ENCODE data around the gene POLR3B. TPM values are rescaled to one million over a fixed set of nuclear protein-coding genes. Genes with fewer than 3 reads are reported as not detected.

POLR3B gene
- total RNA-seq, 1 donor from 2014 or later, result 7.9 TPM

DNA sequence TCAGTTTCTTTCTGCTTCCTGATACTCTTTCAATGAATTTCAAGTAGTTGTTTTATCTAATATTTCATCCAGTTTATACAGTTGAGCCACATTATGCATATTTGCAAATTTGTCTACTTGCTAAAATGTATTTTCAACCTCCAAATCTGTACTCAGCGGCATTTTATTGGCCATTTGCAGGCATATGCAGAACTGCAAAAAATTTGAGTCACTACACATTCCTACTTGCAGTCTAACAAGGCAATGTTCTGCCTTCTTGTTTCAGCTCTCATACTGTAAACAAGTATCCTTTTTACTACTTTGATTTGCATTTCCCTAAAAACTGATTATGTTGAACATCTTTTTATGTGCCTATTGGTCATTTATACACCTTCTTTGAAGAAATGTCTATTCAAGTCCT, 55.0 kb downstream of the POLR3B start:
- DNase-seq (ENCODE audit: low spot score) (no peak), ATAC-seq (no peak)

DNA sequence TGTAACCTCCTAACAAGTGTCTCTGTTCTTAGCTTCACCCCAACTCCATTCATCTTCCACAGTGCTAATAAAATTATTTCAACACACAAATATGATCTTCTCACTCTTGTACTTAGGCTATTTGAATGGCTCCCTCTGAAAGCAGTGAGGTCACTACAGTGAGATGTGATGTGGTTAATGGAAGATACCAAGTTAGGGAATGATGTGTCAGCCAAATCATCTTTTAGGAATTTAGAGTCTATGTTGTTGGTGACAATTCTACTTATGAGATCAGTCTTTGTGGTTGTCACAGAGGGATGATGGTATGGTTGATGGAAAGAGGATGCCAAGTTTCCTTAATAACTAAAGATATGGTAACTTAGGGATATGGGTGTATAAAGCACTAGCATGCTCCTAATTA, 57.6 kb downstream of the POLR3B start:
- ATAC-seq, result no peak
- no peak for DNase-seq (ENCODE audit: low spot score)

DNA sequence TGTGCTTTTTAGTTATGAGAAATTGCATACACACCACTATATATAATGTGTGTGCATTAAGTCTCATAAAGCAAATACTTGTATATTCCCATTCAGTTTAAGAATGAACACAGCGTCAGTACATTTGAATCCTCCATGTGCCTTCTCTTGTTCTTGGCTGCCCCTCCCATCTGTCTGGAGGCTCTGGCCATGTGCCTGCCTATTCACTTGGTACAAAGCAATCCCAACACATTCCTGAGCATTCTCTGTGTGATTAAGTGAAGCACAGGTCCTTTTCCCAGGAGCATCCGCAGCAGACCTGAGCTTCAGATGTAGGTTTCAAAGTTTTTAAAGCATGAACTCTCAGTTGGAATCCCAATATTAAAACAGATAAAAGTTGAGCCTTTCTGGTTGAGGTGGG, 58.7 kb downstream of the POLR3B start:
- no peak for ATAC-seq
- DNase-seq (ENCODE audit: low spot score), result no peak

DNA sequence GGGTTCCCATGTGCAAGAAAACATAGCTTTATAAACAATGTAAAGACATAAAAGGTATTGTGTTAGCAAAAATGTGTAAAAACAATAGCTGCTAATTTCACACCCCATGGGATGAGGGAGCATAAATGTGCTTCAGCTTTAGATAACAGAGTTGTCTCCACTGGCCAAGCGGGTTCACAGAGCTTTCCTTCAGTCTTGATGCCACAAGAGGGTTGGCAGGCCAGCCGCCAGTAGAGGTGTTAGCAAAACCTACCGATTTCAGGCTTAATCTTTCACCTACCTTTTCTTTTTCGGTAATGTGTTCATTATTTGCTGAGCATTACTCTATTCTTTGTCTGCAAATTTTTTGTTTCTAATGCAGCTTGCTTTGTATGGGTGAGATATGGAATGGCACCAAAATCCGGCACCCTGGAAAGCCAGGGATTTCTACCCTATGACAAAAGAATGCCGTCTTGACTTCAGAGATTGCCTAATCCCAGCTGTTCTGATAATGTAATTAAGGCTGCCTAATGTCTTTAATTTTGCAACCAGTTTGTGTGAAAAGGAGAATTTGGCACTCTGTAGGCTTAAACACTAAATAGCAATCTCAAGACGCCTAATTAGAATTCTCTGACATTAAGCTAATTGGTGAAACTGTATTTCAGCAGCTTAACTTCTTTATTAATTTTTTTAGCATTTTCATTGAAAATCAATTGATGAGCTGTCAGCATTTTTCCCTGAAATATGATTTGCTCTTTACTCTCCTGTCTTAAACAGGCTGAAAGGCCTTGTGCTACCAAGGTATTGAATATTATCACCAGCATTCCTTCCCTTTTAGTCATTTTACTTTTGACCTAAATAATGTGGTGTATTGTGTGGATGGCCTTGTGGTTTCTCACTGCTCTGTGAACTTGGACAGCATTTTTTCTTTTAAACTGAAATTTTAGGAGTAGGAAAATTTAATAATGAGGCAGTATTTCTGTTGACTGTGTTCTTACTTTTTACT, 60.7 kb downstream of the POLR3B start:
- ATAC-seq, result no peak
- DNase-seq (ENCODE audit: low spot score), result no peak

DNA sequence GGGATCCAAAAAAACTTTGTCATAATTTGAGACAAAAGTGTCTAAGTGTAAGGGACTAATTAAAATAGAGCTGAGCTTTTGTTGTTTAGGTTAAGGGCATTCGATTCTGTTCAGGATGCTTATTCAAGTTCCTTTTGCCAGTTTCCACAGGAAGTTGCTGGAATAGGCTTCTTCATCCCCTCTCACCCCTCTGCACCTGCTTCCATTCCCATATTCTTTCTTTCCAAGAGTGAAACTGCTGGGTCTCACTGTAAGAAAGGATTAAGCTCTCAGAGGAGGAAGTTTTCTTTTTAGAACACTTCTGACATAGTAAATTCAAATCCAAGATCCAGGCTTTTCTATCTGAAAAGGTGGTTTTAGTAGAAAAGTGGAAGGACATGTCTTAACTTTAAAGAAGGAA, 61.4 kb downstream of the POLR3B start:
- no peak for ATAC-seq

DNA sequence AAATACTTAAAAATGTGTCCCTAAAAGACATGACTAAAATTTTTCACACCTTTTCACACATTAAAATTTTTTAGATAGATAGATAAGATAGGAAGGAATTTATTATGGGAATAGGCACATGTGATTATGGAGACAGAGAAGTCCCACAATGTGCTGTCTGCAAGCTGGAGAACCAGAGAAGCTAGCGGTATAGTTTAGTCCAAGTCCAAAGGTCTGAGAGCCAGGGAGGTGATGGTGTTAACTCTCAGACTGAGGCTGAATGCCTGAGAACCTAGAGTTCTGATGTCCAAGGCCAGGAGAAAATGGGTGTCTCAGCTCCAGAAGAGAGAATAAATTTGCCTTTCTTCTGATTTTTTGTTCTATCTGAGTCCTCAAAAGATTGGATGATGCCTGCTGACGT, 65.7 kb downstream of the POLR3B start:
- ATAC-seq, result no peak
- DNase-seq (ENCODE audit: low spot score), result no peak

More for the DNA sequence above, 61.4 kb downstream of the POLR3B start:
- no peak for DNase-seq (ENCODE audit: low spot score)

DNA sequence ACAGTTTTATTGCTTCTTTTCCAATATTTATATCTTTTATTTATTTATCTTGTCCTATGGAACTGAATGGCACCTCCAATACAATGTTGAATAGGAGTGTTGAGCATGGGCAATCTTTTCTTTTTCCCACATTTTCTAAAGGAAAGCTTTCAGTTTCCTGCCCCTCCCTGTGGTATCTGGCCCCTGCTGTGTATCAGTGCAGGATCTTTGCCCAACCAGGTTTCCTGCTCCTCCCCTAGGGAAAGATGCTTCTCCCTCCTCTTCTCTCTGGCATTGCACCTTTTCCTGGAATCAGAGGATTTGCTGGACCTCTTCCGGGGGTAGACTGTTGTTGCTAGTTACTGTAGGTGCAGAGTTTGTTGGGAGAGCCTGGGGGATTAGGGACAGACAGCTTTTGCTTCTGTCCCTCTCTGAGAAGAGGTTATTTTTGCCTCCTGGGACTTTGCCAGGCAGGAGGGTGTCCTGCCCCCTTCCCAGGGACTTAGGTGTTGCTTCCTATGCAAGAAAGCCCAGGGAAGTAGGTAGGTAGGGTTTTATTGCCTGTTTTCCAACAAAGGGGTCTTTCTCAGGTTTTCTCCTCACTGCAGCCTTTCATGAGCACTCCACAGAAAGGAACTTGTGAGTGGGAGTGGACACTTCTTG, 67.6 kb downstream of the POLR3B start:
- no peak for ATAC-seq
- no peak for DNase-seq (ENCODE audit: low spot score)

DNA sequence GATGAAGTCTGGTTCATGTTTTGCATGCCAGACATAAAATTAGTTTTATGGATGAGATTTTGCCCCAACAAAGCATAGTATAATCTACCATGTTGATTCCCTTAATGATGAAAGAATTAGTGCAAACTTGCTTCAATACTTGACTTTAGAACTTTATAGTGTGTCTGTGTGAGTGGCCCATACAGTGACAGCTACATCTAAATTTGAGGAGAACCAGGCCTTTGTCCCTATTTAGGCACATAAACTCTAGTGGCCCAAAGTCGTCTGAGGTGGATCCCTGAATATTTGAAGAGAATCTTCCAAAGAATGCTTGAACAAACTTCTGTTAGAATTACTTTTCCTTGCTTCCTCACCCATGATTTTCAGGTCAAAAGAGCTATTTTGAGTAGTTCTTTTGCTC, 70.4 kb downstream of the POLR3B start:
- no peak for ATAC-seq
- no peak for DNase-seq (ENCODE audit: low spot score)

DNA sequence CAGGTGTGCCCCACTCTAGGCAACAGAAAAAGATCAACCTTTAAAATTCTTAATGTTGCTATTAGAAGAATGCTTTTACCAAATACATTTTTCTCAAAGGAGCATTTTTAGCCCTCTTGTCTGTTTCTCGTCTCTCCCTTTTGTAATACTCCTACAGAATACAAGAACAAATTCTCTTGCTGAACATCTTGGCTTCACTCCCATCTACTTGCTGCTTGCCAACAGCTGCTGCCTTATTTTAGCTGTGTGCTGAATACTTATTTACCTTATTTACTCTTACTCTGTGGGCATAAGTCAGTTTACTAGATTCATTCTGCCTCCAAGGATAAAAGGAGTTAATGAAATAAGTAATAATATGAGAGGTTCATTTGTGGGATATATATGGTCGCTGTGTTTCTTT, 70.8 kb downstream of the POLR3B start:
- DNase-seq (ENCODE audit: low spot score) (peak; percentile 57), ATAC-seq (peak; percentile 73)

DNA sequence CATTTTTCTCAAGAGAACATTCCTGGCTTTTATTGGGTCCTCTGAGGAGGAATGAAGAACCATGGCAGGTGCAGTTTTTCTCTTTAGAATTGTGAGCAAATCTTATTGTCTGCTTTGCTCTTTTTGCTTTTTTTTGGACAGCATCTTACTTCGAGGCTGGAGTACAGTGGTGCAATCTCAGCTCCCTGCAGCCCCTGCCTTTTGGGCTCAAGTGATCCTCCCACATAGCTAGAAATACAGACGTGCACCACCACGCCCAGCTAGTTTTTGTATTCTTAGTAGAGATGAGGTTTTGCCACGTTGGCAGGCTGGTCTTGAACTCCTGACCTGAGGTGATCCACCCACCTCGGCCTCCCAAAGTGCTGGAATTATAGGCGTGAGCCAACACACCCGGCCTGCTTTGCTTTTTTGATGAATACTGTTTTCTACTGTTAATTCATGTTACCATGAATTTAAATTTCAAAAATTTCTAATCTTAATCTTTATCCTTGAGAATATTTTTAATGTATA, 71.5 kb downstream of the POLR3B start:
- DNase-seq (ENCODE audit: low spot score), result no peak
- no peak for ATAC-seq

DNA sequence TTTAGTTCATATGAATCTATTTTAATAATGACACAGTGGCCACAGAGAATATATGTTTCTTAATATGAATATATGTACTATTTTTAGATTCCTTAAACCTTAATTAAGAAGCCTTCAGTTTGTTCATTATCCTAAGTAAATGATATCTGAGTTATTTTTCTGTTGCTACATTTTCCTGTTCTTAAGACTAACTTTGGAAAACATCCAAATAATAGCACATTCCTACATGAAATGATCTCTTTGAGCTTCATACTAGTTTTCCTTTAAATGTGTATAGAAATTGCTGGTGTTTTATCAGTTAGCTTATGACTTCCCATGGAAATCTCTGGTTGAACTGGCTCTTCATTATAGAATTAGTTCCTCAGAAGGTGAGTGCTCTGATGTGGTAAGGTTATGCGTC, 72.1 kb downstream of the POLR3B start:
- ATAC-seq (no peak), DNase-seq (ENCODE audit: low spot score) (no peak)

DNA sequence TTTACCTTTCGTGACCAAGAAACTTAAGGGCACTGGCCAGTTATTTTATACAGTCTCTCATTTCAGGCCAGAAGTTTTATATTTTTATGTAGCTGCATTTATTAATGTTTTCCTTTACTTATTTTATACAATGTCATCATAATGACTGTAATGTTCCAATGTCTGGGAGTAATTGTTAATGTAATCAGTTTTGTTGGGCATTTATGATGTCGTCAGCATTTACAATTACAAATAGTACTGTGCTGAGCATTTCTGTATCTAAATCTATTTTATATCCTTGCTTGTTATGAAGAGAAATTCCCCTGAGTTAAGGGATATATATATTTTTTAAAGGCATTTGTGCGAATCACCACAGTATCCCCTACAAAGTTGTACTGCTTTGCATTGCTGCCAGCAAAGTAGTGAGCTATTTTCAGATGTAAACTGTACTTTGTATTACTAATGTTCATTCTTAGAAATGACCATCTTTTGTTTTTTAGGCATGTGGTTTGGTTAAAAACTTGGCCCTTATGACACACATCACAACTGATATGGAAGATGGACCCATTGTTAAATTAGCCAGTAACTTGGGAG, 74.4 kb downstream of the POLR3B start:
- DNase-seq (ENCODE audit: low spot score), result no peak
- ATAC-seq, result no peak

DNA sequence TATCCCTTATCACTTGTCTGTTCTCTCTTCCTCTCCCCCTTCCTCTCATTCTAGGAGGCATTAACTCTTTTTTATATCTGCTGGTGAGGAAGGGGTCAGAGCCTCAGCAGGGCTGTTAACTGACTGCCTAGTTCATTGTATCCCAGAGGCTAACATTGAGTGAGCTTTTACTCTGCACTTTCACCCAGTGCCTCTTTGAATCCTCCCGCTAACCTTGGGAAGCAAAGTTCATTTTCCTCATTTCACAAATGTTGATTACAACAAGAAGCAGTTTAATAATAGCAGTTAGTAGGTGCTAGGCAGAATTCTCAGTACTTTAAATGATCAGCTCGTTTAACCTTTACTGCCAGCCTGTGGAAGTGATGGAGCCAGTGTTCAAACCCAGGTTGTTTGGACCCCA, 75.5 kb downstream of the POLR3B start:
- DNase-seq (ENCODE audit: low spot score) (peak; percentile 51), ATAC-seq (peak; percentile 93)

DNA sequence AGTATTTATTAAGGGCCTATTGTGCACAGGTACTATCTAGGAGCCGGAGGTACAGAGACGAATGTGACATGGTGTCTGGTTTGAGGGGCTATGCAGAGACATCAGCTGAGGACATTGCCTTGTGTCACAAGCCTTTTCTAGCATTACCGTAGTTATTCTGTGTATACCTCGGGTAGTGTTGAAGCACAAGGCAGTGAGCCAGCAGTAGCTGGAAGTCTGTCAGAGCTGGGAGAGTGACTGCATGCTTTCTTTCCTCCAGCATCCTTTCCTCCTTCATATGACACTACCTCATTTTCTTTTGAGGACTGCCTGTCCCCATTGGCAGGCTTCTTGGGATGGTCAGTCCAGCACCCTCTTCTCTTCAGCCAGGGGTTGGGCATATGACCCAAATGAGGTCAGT, 77.0 kb downstream of the POLR3B start:
- no peak for DNase-seq (ENCODE audit: low spot score)
- ATAC-seq, result no peak

DNA sequence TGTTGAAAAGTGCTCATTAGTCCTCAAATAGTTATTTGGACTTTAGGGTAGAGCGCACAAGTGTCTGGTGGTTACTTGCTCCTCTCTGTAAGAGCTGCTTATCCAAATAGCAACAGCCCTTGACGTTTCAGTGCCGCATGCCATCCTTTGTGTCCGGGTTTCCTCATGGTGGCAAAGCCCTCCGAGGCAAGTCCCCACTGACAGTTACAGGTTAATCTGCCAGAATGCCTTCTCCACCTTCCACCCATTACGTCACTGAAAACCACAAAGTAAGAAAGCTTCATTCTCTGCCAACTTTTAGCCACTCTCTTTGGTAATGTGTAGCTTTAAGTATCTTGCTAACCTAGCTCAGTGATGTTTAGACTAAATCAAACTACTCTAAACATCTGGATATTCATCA, 78.6 kb downstream of the POLR3B start:
- DNase-seq (ENCODE audit: low spot score), result no peak
- no peak for ATAC-seq

DNA sequence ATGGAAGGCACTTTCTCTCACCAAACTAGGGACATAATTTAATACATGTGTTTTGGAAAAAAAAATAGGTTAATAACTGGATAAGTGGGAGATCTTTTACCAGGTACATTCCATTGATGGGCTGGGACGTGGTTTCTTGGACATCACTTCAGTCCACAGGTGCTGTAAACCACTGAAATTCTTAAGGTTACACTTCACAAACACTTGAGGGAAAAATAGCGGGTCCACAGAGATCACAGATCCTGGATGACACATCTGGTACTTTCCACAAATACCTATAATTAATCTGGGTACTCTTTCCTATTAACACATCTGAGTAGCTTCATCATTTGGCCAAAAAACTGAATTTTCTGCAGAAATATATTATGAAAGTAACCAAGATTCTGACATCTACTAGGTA, 85.0 kb downstream of the POLR3B start:
- ATAC-seq, result no peak
- no peak for DNase-seq (ENCODE audit: low spot score)

DNA sequence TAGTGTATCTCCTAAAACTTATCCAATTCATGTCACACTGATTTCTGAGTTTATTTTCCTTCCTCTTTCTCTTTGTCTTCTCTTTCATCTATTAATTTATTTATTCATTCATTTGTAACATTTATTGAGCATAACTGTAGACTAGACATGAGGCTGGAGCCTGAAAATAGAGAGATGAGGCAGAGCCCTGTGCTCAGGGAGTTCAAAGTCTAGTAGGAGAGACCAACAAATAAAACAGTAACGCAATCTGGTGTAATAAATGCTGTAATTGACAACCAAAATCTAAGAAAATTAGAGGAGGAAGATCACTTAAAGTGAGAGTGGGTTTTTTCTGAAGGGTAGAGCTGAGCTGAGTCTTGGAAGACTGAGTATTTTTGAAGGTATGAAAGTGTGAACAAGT, 87.5 kb downstream of the POLR3B start:
- peak; percentile 81 for ATAC-seq
- DNase-seq (ENCODE audit: low spot score), result no peak

DNA sequence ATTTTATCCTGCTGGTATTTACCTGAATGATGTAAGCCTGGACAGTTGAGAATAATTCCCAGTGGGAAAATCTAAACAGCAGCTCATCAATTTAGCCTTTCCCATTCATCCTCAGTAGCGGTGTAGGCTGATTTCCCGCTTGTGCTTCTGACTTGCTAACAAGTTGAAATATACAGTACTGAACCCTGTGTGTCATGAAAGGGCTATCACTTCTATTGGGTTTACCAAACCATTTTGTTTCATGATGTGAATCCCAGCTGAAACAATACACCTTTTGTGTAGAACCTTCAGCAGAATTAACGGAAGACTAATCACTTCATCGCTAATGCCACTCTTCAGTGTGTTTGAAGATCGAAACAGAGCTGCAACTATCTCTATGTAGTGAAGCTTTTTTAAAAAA, 88.4 kb downstream of the POLR3B start:
- ATAC-seq, result no peak
- DNase-seq (ENCODE audit: low spot score), result no peak

DNA sequence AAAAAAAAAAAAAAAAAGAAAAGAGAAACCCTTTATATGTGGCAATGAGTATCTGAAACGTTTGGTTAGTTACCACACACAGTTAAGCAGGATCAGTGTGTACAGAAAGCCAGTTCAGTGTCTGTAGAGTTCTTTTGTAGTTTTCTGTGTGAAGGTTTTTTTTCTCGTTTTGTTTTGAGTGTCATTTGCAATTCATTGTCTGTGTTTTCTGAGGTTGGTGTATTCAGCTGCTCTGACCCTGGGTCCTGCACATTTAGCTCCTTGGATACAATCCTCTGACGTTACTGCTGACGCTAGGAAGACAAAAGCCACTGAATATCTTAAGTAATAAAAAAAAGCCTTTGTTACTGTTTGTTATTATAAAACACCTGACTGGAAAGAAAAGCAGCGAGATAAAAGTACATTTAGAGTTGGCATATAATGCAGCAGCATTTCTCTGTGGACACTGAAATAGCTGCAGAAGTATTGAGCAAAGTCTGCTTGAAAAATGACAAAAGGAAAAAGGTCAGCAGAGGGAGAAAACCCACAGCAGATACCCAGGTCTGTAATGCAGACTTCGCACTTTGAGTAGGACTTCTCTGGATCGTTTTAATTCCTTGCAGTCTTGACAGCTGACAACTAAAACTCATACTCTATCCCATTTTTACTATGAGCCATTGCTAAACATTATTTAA, 89.0 kb downstream of the POLR3B start:
- DNase-seq (ENCODE audit: low spot score), result no peak
- ATAC-seq, result peak; percentile 56

DNA sequence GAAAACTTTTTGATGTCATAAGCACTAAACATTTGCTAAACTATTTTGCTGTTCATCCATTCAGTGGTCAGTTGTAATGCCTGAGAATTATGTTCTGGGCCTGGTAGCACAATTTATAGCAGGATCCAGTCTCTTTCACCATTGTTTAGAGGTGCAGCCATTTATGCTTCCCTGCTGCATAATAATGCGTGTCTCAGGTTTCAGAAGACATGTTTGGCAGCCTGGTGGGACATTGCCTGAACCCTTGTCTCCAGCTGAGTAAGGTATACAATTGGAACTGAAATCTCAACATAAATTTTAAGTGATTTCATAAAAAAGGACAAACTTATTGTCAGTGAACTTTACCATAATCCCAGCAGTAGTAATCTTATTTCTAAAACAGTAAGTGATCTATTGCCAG, 94.8 kb downstream of the POLR3B start:
- DNase-seq (ENCODE audit: low spot score), result no peak
- ATAC-seq, result no peak

DNA sequence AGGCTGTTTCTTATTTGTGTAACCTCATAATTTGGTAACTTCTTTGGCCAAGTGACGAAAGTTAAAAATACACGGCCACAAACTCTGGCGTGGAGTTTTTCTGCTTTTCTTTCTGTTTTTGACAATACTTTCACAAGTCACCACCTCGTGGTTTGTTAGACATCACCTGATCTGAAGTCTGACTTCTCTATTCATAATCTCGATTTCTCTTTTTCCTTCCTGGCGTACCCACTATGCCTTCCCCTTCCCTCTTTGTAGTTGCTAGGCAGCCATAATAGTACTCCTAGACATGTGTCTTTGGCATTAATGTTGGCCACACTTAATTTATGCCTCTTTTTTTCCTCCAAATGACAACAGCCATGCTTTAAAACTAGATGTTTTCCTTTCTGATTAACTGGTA, 97.6 kb downstream of the POLR3B start:
- DNase-seq (ENCODE audit: low spot score) (no peak), ATAC-seq (no peak)

Data from left lobe of liver (tissue), 2 donors.